ENCODE measurements around the gene EEIG1.

GRCh38 chr9:127940593-127940992 lies 40.2 kb downstream of the EEIG1 start:
- TF ChIP-seq, protein P1, sequence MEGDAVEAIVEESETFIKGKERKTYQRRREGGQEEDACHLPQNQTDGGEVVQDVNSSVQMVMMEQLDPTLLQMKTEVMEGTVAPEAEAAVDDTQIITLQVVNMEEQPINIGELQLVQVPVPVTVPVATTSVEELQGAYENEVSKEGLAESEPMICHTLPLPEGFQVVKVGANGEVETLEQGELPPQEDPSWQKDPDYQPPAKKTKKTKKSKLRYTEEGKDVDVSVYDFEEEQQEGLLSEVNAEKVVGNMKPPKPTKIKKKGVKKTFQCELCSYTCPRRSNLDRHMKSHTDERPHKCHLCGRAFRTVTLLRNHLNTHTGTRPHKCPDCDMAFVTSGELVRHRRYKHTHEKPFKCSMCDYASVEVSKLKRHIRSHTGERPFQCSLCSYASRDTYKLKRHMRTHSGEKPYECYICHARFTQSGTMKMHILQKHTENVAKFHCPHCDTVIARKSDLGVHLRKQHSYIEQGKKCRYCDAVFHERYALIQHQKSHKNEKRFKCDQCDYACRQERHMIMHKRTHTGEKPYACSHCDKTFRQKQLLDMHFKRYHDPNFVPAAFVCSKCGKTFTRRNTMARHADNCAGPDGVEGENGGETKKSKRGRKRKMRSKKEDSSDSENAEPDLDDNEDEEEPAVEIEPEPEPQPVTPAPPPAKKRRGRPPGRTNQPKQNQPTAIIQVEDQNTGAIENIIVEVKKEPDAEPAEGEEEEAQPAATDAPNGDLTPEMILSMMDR (IDR thresholded peaks at IDR 0.05): no peak
- TF ChIP-seq EP300 (IDR thresholded peaks at IDR 0.05) (no peak), POLR2A (IDR thresholded peaks at IDR 0.05) (no peak)

Data from tibial nerve (tissue), 4 donors.